Measurements from ENCODE around the gene INPP4A.

The INPP4A gene

DNA sequence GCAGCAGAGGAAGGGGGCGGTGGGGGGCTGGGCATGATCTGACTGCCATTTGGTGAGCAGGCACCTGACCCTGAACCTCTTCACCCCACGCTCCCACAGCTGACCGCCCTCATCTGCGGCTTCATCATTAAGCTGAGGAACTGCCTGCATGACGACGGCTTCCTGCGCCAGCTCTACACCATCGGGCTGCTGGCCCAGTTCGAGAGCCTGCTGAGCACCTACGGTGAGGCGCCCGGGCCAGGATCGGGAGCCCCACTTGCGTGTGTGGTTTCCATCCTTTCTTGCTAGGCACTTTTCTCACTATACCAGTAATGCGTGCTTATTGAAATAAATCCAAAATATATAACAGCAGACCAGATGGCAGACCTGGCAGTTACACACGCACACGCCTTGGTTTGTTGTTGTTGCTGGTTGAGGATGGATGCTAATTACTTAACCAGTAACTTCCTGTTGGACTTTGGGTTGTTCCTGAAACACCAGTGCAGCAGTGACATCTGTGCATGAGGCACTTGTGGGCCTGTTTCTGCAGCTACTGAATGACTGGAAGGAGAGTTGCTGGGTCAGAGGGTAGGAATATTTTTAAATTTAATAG is 120.0 kb downstream of the INPP4A start:
- no peak overlapping the region for H3K4me3 ChIP-seq (ENCODE audit: low read depth, low read length)
- TF ChIP-seq, protein P1, sequence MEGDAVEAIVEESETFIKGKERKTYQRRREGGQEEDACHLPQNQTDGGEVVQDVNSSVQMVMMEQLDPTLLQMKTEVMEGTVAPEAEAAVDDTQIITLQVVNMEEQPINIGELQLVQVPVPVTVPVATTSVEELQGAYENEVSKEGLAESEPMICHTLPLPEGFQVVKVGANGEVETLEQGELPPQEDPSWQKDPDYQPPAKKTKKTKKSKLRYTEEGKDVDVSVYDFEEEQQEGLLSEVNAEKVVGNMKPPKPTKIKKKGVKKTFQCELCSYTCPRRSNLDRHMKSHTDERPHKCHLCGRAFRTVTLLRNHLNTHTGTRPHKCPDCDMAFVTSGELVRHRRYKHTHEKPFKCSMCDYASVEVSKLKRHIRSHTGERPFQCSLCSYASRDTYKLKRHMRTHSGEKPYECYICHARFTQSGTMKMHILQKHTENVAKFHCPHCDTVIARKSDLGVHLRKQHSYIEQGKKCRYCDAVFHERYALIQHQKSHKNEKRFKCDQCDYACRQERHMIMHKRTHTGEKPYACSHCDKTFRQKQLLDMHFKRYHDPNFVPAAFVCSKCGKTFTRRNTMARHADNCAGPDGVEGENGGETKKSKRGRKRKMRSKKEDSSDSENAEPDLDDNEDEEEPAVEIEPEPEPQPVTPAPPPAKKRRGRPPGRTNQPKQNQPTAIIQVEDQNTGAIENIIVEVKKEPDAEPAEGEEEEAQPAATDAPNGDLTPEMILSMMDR (IDR thresholded peaks at IDR 0.05; ENCODE audit: insufficient read depth, low read depth, low read length, missing control alignments) = no peak
- no peak for DNase-seq (ENCODE audit: low read depth)

DNA sequence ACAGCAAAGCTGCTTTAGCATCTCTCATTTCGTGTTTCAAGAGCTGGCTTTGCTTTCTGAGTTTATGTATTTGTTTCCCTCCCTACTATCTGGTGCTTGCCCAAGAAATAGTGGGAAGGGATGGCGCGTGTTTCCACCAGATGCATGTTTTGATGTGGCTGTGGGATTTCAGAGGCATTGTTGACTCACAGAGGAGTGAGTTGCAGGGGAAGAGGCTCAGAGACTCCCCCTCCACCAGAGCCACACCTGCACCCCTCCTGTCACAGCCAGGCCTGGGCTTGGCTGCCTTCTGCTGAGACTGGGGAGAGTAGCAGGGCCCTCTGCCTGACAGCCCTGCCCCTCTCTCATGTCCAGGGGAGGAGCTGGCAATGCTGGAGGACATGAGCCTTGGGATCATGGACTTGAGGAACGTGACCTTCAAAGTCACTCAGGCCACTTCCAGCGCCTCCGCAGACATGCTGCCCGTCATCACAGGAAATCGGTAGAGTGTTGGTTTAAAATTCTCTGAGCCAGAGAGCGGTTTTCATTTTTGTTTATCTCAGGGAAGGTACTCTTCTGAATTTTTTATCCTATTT is 120.7 kb downstream of the INPP4A start:
- no peak for DNase-seq (ENCODE audit: low read depth)
- H3K4me3 ChIP-seq (ENCODE audit: low read depth, low read length) = no peak overlapping the region
- TF ChIP-seq, protein P1 (IDR thresholded peaks at IDR 0.05; ENCODE audit: insufficient read depth, low read depth, low read length, missing control alignments) = no peak

DNA sequence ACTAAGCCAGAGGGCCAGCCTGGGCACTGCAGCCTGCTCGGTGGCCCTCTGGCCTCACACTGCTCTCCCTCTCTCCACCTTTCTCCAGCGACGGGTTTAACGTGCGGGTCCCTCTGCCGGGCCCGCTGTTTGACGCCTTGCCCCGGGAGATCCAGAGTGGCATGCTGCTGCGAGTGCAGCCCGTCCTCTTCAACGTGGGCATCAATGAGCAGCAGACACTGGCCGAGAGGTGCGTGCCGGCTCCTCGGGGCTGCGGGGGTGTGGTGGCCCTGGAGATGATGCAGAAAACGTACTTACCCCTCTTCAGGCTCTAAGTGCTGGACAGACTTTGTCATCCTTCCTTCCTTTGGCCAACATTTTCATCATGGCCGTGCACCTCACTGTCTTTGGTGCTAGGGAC is 121.3 kb downstream of the INPP4A start:
- TF ChIP-seq, protein P1 (IDR thresholded peaks at IDR 0.05; ENCODE audit: insufficient read depth, low read depth, low read length, missing control alignments) = no peak
- no peak overlapping the region for H3K4me3 ChIP-seq (ENCODE audit: low read depth, low read length)
- no peak for DNase-seq (ENCODE audit: low read depth)

DNA sequence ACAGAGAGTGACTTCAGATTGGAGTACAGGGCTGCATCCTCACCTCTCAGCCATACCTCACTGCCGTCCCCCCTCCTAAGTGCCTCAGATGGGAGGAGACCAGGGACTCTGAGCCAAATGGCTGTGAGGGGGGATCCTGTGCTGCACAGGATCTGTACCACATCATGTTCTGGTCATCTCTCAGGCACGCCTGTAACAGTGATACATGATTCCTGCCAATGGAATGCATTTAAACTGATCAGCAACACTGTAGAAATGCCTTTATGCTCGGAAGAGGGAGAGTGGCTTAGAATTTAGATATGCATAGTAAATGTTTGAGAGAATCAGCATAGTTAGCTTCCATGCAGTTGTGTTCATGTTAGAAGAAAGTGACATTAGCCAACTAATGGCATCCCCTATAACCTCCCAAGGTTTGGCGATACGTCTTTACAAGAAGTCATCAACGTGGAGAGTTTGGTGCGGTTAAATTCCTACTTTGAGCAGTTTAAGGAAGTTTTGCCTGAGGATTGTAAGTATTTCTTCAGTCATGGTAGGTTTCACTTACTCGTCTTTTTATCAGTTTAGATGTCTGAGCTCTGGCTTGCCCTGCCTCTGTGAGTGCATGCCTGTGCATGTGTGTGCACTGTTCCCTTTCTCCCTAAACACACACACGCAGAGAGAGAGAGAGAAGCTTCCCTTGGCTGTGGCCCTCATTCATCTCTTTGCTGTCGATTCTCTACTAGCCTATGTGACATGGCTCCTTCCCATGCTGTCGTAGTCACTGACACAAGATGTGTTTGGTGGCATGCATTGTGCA is 123.7 kb downstream of the INPP4A start:
- no peak for DNase-seq (ENCODE audit: low read depth)
- H3K4me3 ChIP-seq (ENCODE audit: low read depth, low read length) = no peak overlapping the region
- TF ChIP-seq, protein P1 (IDR thresholded peaks at IDR 0.05; ENCODE audit: insufficient read depth, low read depth, low read length, missing control alignments) = no peak

DNA sequence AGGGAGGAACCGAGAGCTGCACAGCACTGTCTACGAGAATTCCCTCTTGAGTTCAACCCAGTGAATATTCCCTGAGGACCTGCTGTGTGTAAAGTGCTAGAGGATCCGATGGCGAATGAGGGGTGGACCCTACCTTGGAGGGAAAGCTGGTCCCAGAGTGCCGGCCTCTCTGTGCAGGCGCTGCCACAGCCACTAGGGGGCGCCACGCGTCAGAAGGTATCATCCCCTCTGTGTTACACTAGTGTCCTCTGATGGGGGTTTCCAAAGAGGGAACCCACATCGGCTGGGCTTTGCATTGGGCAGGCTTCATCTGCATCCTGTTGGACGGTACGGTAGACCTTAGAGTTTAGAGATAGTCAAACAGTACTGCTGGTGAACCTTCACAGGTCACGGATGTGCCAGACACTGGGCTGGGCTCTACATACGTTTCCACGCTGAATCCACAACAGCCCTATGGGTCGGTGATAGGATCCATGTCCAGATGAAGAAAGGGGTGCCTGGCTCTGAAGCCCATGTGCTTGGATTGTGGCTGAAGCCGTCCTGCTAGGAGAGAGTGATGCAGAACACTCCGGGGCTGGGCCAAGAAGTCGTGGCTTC is 124.6 kb downstream of the INPP4A start:
- peak; percentile 60 for DNase-seq (ENCODE audit: low read depth)
- TF ChIP-seq, protein P1 (IDR thresholded peaks at IDR 0.05; ENCODE audit: insufficient read depth, low read depth, low read length, missing control alignments) = peak; percentile 94
- H3K4me3 ChIP-seq (ENCODE audit: low read depth, low read length) = no peak overlapping the region

DNA sequence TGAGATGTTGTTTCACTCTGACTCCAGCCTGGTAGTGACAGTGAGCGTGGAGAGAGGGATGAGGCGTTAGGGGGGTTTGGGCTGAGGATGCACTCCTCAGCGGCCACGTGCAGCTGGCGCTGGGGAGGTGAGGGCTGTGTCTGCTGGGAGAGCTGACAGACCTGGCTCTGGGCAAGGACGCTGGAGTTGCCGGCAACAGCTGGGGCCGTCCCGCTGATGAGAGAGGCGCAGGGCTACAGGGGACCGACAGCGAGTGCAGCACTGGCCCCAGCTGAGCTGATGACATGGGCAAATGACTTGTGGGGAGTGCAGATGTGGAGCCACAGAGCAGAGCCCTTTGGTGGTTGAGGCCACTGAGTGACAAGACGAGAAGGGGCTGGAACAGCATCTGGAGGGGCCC is 125.3 kb downstream of the INPP4A start:
- TF ChIP-seq, protein P1 (IDR thresholded peaks at IDR 0.05; ENCODE audit: insufficient read depth, low read depth, low read length, missing control alignments) = no peak
- DNase-seq (ENCODE audit: low read depth) = no peak
- H3K4me3 ChIP-seq (ENCODE audit: low read depth, low read length) = no peak overlapping the region

All from GM12865 (cell line).